ENCODE results near the gene TMOD1.

Gene TMOD1

GRCh38 chr9:97504381-97505216, 3.1 kb downstream of the TMOD1 start:
- Histone ChIP-seq H3K9me3 (no peaks in the 10 kb centered on the region), H3K36me3 (peaks cover 59% of the 10 kb centered on the region), H3K4me1 (peaks cover 24% of the 10 kb centered on the region), H3K27me3 (no peaks in the 10 kb centered on the region), H3K4me3 (ENCODE audit: low read depth, low read length) (peak overlapping the region; percentile 94)
- no peak for TF ChIP-seq CTCF (IDR thresholded peaks at IDR 0.05; ENCODE audit: low read depth, low read length)
- DNase-seq: peak; percentile 88

GRCh38 chr9:97505845-97506244, 4.4 kb downstream of the TMOD1 start:
- DNase-seq: no peak
- H3K36me3 ChIP-seq: peaks cover 71% of the 10 kb centered on the region
- H3K9me3 ChIP-seq: no peaks in the 10 kb centered on the region
- TF ChIP-seq CTCF (IDR thresholded peaks at IDR 0.05; ENCODE audit: low read depth, low read length): no peak
- no peaks in the 10 kb centered on the region for H3K27me3 ChIP-seq
- peak overlapping the region; percentile 53 for H3K4me3 ChIP-seq (ENCODE audit: low read depth, low read length)
- peaks cover 24% of the 10 kb centered on the region for H3K4me1 ChIP-seq

GRCh38 chr9:97506306-97506705, 4.8 kb downstream of the TMOD1 start:
- Histone ChIP-seq H3K4me3 (ENCODE audit: low read depth, low read length) (peak overlapping the region; percentile 53; the same call in 1 of the 2 replicates), H3K4me1 (peaks cover 24% of the 10 kb centered on the region), H3K36me3 (peaks cover 76% of the 10 kb centered on the region), H3K27me3 (no peaks in the 10 kb centered on the region), H3K9me3 (no peaks in the 10 kb centered on the region)
- no peak for DNase-seq
- TF ChIP-seq CTCF (IDR thresholded peaks at IDR 0.05; ENCODE audit: low read depth, low read length): no peak

- peaks cover 24% of the 10 kb centered on the region for H3K4me1 ChIP-seq
- H3K9me3 ChIP-seq: no peaks in the 10 kb centered on the region
- H3K4me3 ChIP-seq (ENCODE audit: low read depth, low read length): no peak overlapping the region
- no peaks in the 10 kb centered on the region for H3K27me3 ChIP-seq
- H3K36me3 ChIP-seq: peaks cover 79% of the 10 kb centered on the region
- DNase-seq: no peak
- TF ChIP-seq CTCF (IDR thresholded peaks at IDR 0.05; ENCODE audit: low read depth, low read length): no peak
These were observed 5.3 kb downstream of the TMOD1 start for GRCh38 chr9:97506787-97507186.

- Histone ChIP-seq H3K4me1 (peaks cover 24% of the 10 kb centered on the region), H3K4me3 (ENCODE audit: low read depth, low read length) (no peak overlapping the region), H3K27me3 (no peaks in the 10 kb centered on the region), H3K9me3 (no peaks in the 10 kb centered on the region), H3K36me3 (peaks cover 79% of the 10 kb centered on the region)
- TF ChIP-seq CTCF (IDR thresholded peaks at IDR 0.05; ENCODE audit: low read depth, low read length): no peak
- no peak for DNase-seq
These were observed 6.0 kb downstream of the TMOD1 start for GRCh38 chr9:97507428-97507984.

- H3K4me3 ChIP-seq (ENCODE audit: low read depth, low read length): no peak overlapping the region
- H3K36me3 ChIP-seq: peaks cover 81% of the 10 kb centered on the region
These were observed 7.4 kb downstream of the TMOD1 start for GRCh38 chr9:97508852-97509251.

More at GRCh38 chr9:97508852-97509251, 7.4 kb downstream of the TMOD1 start:
- peaks cover 28% of the 10 kb centered on the region for H3K4me1 ChIP-seq
- no peaks in the 10 kb centered on the region for H3K27me3 ChIP-seq
- no peak for TF ChIP-seq CTCF (IDR thresholded peaks at IDR 0.05; ENCODE audit: low read depth, low read length)
- DNase-seq: no peak
- no peaks in the 10 kb centered on the region for H3K9me3 ChIP-seq
